HCT116 (cell line): ENCODE measurements around the gene PRKD2. TPM values are rescaled to one million over a fixed set of nuclear protein-coding genes. Genes with fewer than 3 reads are reported as not detected.

Experiments used
- ATAC-seq: fragments of 200-7000 bp; cut with Tn5 transposase; 2 replicates; pipeline ENCODE4 v1.9.1; 2020; ENCODE audit warnings: mild to moderate bottlenecking, moderate library complexity
- BruUV-seq: library from RNA; stranded (reverse); fragments of 400-500 nt; replicated peaks from 2 replicates; lab custom pipeline; 2021; lab: Mats Ljungman, UMichigan
- CTCF ChIA-PET: fragments of 300-600 bp; sonication (Branson Sonifier 250); formaldehyde crosslinking; loops from one replicate; lab custom pipeline; 2021; ENCODE audit warnings: antibody characterized with exemption; lab: Charles Lee
- POLR2A ChIA-PET: fragments of 300-600, 350-600 bp; sonication (Branson Sonifier 250); formaldehyde crosslinking; loops from one replicate; lab custom pipeline; 2021; ENCODE audit warnings: antibody characterized with exemption; lab: Charles Lee
- RAD21 ChIA-PET, 2 experiments: fragments of 300-600 bp; sonication (Branson Sonifier 250); formaldehyde crosslinking; loops; one replicate each; lab custom pipeline; 2023; ENCODE audit warnings: low total read pairs in 2 of 2; ENCODE audit not compliant: uncharacterized antibody in 2 of 2, unreplicated experiment in 2 of 2, low non-redundant PET in 1 of 2; lab: Charles Lee
- DNase-seq: peaks from one replicate; pipeline ENCODE4 v3.0.0-alpha.2; 2010; ENCODE audit warnings: low read depth, low spot score
- H2AFZ ChIP-seq: fragments of 200-600 bp; shearing (Covaris generic), sonication (generic); 2 replicates; pipeline ENCODE4 v1.6.1; 2017; ENCODE audit warnings: low read depth, mixed run types, mixed read lengths, antibody characterized with exemption, low read length; ENCODE audit not compliant: poor library complexity, severe bottlenecking
- H3K27ac ChIP-seq: 2 replicates; pipeline ENCODE4 v1.5.1; 2012; ENCODE audit warnings: low read depth, low read length
- H3K27me3 ChIP-seq: fragments of 200-600 bp; sonication (generic); 2 replicates; pipeline ENCODE4 v1.6.1; 2016; ENCODE audit warnings: mixed run types, low read length, mixed read lengths; ENCODE audit not compliant: insufficient read depth
- H3K36me3 ChIP-seq, 2 experiments: fragments of 200-500 bp in 1 of 2; fragments of 200-600 bp in 1 of 2; sonication (Bioruptor generic) in 1 of 2; sonication (generic) in 1 of 2; 2 replicates each; pipeline versions ENCODE4 v1.5.1 to v1.6.1; 2014 to 2016; ENCODE audit warnings: low read length in 2 of 2, inconsistent platforms in 1 of 2, mixed read lengths in 1 of 2, mixed run types in 1 of 2; ENCODE audit not compliant: insufficient read depth in 2 of 2, control insufficient read depth in 1 of 2
- H3K4me1 ChIP-seq, 2 experiments: fragments of 200-600 bp in 1 of 2; sonication (generic) in 1 of 2; 2 replicates each; pipeline versions ENCODE4 v1.5.1 to v1.6.1; 2012 to 2017; ENCODE audit warnings: low read length in 2 of 2, inconsistent platforms in 1 of 2, mild to moderate bottlenecking in 1 of 2, mixed read lengths in 1 of 2, mixed run types in 1 of 2, moderate library complexity in 1 of 2; ENCODE audit not compliant: insufficient read depth in 2 of 2, control insufficient read depth in 1 of 2
- H3K4me2 ChIP-seq: fragments of 200-600 bp; sonication (generic); 2 replicates; pipeline ENCODE4 v1.6.1; 2017; ENCODE audit warnings: mixed run types, low read length, mixed read lengths
- H3K4me3 ChIP-seq, 2 experiments: fragments of 200-600 bp in 1 of 2; sonication (generic) in 1 of 2; replicated peaks in 1 of 2; 2 replicates each; pipeline ENCODE4 v1.5.1; 2011 to 2016; ENCODE audit warnings: low read length in 2 of 2, control low read depth in 1 of 2, low read depth in 1 of 2, mild to moderate bottlenecking in 1 of 2, mixed read lengths in 1 of 2, mixed run types in 1 of 2
- H3K79me2 ChIP-seq: fragments of 200-600 bp; sonication (generic); 2 replicates; pipeline ENCODE4 v1.6.1; 2017; ENCODE audit warnings: mild to moderate bottlenecking, mixed run types, low read length, moderate library complexity, mixed read lengths; ENCODE audit not compliant: insufficient read depth
- H3K9ac ChIP-seq: fragments of 200-600 bp; sonication (generic); 2 replicates; pipeline ENCODE4 v1.6.1; 2016; ENCODE audit warnings: low read length, mixed read lengths
- H3K9me2 ChIP-seq: fragments of 200-600 bp; sonication (generic), shearing (Covaris generic); 2 replicates; pipeline ENCODE4 v1.6.1; 2017; ENCODE audit warnings: mixed run types, mild to moderate bottlenecking, moderate library complexity; ENCODE audit not compliant: insufficient read depth
- H3K9me3 ChIP-seq, 2 experiments: fragments of 200-500 bp in 1 of 2; fragments of 200-600 bp in 1 of 2; sonication (Bioruptor generic) in 1 of 2; sonication (generic) in 1 of 2; 2 replicates each; pipeline ENCODE4 v1.6.1; 2014 to 2017; ENCODE audit warnings: low read length in 2 of 2, mixed read lengths in 2 of 2, inconsistent platforms in 1 of 2, low read depth in 1 of 2, mild to moderate bottlenecking in 1 of 2, mixed run types in 1 of 2, moderate library complexity in 1 of 2; ENCODE audit not compliant: control insufficient read depth in 1 of 2, insufficient read depth in 1 of 2
- H4K20me1 ChIP-seq: fragments of 200-600 bp; sonication (generic), shearing (Covaris generic); 2 replicates; pipeline ENCODE4 v1.6.1; 2017; ENCODE audit warnings: mixed run types, mild to moderate bottlenecking, moderate library complexity; ENCODE audit not compliant: insufficient read depth
- CBX3 ChIP-seq: IDR thresholded peaks from 2 replicates; pipeline ENCODE4 v1.6.1; 2012; ENCODE audit warnings: low read depth
- CEBPB ChIP-seq: IDR thresholded peaks from 2 replicates; pipeline ENCODE4 v1.6.1; 2012; ENCODE audit warnings: low read depth
- CTCF ChIP-seq, 3 experiments: fragments of 200-600 bp in 1 of 3; sonication (generic) in 1 of 3; IDR thresholded peaks in 2 of 3; conservative IDR thresholded peaks in 1 of 3; 2 replicates each; pipeline ENCODE4 v1.5.1; 2012 to 2017; ENCODE audit warnings: low read depth in 2 of 3, low read length in 2 of 3, antibody characterized with exemption in 1 of 3, borderline replicate concordance in 1 of 3, control low read depth in 1 of 3, mild to moderate bottlenecking in 1 of 3, mixed read lengths in 1 of 3, mixed run types in 1 of 3, moderate library complexity in 1 of 3; ENCODE audit not compliant: insufficient read depth in 1 of 3
- EGR1 ChIP-seq: IDR thresholded peaks from 2 replicates; pipeline ENCODE4 v1.6.1; 2012; ENCODE audit warnings: low read depth
- ELF1 ChIP-seq: IDR thresholded peaks from 2 replicates; pipeline ENCODE4 v1.6.1; 2012; ENCODE audit warnings: low read depth, borderline replicate concordance
- EZH2 ChIP-seq: fragments of 200-600 bp; sonication (generic); IDR thresholded peaks from 2 replicates; pipeline ENCODE4 v1.6.1; 2017; ENCODE audit warnings: antibody characterized with exemption, mixed run types
- FOSL1 ChIP-seq: IDR thresholded peaks from 2 replicates; pipeline ENCODE4 v1.6.1; 2012; ENCODE audit warnings: low read depth
- JUND ChIP-seq: IDR thresholded peaks from 2 replicates; pipeline ENCODE4 v1.6.1; 2012
- POLR2AphosphoS5 ChIP-seq: IDR thresholded peaks from 2 replicates; pipeline ENCODE4 v1.6.1; 2011; ENCODE audit warnings: mild to moderate bottlenecking, low read depth, low read length, moderate library complexity
- RAD21 ChIP-seq: IDR thresholded peaks from 2 replicates; pipeline ENCODE4 v1.6.1; 2012; ENCODE audit warnings: low read depth, mild to moderate bottlenecking
- REST ChIP-seq: IDR thresholded peaks from 2 replicates; pipeline ENCODE4 v1.6.1; 2012; ENCODE audit warnings: low read depth
- SP1 ChIP-seq: IDR thresholded peaks from 2 replicates; pipeline ENCODE4 v1.6.1; 2012; ENCODE audit warnings: low read depth
- TCF7L2 ChIP-seq: IDR thresholded peaks from 2 replicates; pipeline ENCODE4 v1.7.0; 2011; ENCODE audit warnings: borderline replicate concordance, inconsistent platforms; ENCODE audit not compliant: insufficient read depth, insufficient read length; ENCODE audit errors: extremely low read depth
- YY1 ChIP-seq: IDR thresholded peaks from 2 replicates; pipeline ENCODE4 v1.6.1; 2011; ENCODE audit warnings: low read length, low read depth, moderate library complexity, mild to moderate bottlenecking; ENCODE audit not compliant: insufficient replicate concordance; ENCODE audit errors: extremely low read depth
- ZBTB33 ChIP-seq: IDR thresholded peaks from 2 replicates; pipeline ENCODE4 v1.6.1; 2011; ENCODE audit warnings: mild to moderate bottlenecking, low read length, moderate library complexity; ENCODE audit not compliant: insufficient replicate concordance; ENCODE audit errors: extremely low read depth
- ZNF274 ChIP-seq: fragments of 200-500 bp; sonication (Bioruptor generic); IDR thresholded peaks from 2 replicates; pipeline ENCODE4 v1.6.1; 2014; ENCODE audit warnings: mild to moderate bottlenecking, low read depth, low read length, inconsistent platforms
- intact Hi-C: fragments of 100-400 bp; cut with micrococcal nuclease; formaldehyde crosslinking; loops from 2 replicates; pipeline ENCODE4 v1.10.0; 2022
- total RNA-seq: library from RNA; stranded (reverse); gene quantifications from one replicate; pipeline ENCODE4 v1.2.1, GENCODE V29; 2021; ENCODE audit not compliant: unreplicated experiment

Gene PRKD2
- total RNA-seq, 1 experiment from 2014 or later, result 73.5 TPM

- DNase-seq (no peak), ATAC-seq (no peak)
- Histone ChIP-seq H3K36me3 (peaks cover 47 to 50% of the 10 kb centered on the region in 2 experiments), H4K20me1 (peaks cover 13% of the 10 kb centered on the region; the same call in 1 of the 2 replicates), H3K27ac (no peak overlapping the region), H3K27me3 (no peaks in the 10 kb centered on the region), H3K9ac (no peak overlapping the region), H3K9me3 (no peaks in the 10 kb centered on the region), H2AFZ (no peak overlapping the region), H3K4me2 (no peak overlapping the region), H3K9me2 (no peaks in the 10 kb centered on the region), H3K79me2 (peaks cover 91% of the 10 kb centered on the region), H3K4me1 (peaks cover 0 to 16% of the 10 kb centered on the region in 2 experiments; a peak in 2 of 4 replicates), H3K4me3 (no peak overlapping the region)
- ChIA-PET RAD21 (no interaction called here), POLR2A (no interaction called here), CTCF (no interaction called here)
- no TSS peak for BruUV-seq
- no peak for TF ChIP-seq SP1
- no peak for TF ChIP-seq ELF1
- TF ChIP-seq REST, result no peak
- TF ChIP-seq POLR2AphosphoS5, result no peak
- TF ChIP-seq YY1, result no peak
- TF ChIP-seq CTCF (IDR thresholded peaks at IDR 0.05 in 2 of 3, conservative IDR thresholded peaks at IDR 0.05 in 1 of 3; ENCODE audit: borderline replicate concordance in 1 of 3, insufficient read depth in 1 of 3, low read depth in 2 of 3, low read length in 2 of 3), result no peak
- no peak for TF ChIP-seq ZBTB33
- no peak for TF ChIP-seq TCF7L2
- no peak for TF ChIP-seq CBX3
- no peak for TF ChIP-seq EGR1
- TF ChIP-seq ZNF274, result no peak
- TF ChIP-seq EZH2, result no peak
- no peak for TF ChIP-seq JUND
- TF ChIP-seq CEBPB, result no peak
- no peak for TF ChIP-seq FOSL1
- no peak for TF ChIP-seq RAD21
- intact Hi-C loops, result no loop called here
These were observed 16.9 kb upstream of the PRKD2 start for GRCh38 chr19:46733690-46734292.
